Skeletal muscle tissue (tissue), 4 donors: ENCODE results near the gene NLRC3. TPM values are rescaled to one million over a fixed set of nuclear protein-coding genes. Genes with fewer than 3 reads are reported as not detected.
"Not testable (repeated sequence)": the region's sequence is repeated elsewhere in the genome, so short reads cannot be mapped to it uniquely, and the experiment has no call there.

Experiments used
- H3K27ac ChIP-seq: one replicate; pipeline ENCODE4 v1.7.0; 2013; ENCODE audit warnings: mild to moderate bottlenecking, low read depth, low read length, inconsistent platforms
- H3K27me3 ChIP-seq, 3 donors: one replicate each; pipeline ENCODE4 v1.7.0; 2013; ENCODE audit warnings: low read length in 3 of 3; ENCODE audit not compliant: control insufficient read depth in 3 of 3, insufficient read depth in 3 of 3
- H3K36me3 ChIP-seq, 3 donors: one replicate each; pipeline ENCODE4 v1.7.0; 2013; ENCODE audit warnings: low read length in 3 of 3; ENCODE audit not compliant: control insufficient read depth in 3 of 3, insufficient read depth in 3 of 3
- H3K4me1 ChIP-seq, 3 donors: one replicate each; pipeline ENCODE4 v1.7.0; 2013; ENCODE audit warnings: low read length in 3 of 3, mild to moderate bottlenecking in 3 of 3; ENCODE audit not compliant: control insufficient read depth in 3 of 3, insufficient read depth in 3 of 3
- H3K4me3 ChIP-seq, 3 donors: one replicate each; pipeline ENCODE4 v1.7.0; 2013; ENCODE audit warnings: low read length in 3 of 3
- H3K9ac ChIP-seq, 3 donors: one replicate each; pipeline ENCODE4 v1.7.0; 2013; ENCODE audit warnings: low read length in 3 of 3, mild to moderate bottlenecking in 3 of 3, moderate library complexity in 2 of 3, low read depth in 1 of 3
- H3K9me3 ChIP-seq, 3 donors: one replicate each; pipeline ENCODE4 v1.7.0; 2013; ENCODE audit warnings: low read length in 3 of 3; ENCODE audit not compliant: control insufficient read depth in 3 of 3
- total RNA-seq: library from RNA; depleted of rRNA; stranded (reverse); fragments of >200 nt; gene quantifications from one replicate; pipeline ENCODE4 v1.2.3, GENCODE V29; 2014
- donor health status: Osteomylitis.

NLRC3 gene
- total RNA-seq, 1 donor from 2014 or later, result 0.52 TPM

- H3K9me3 ChIP-seq, result no peaks in the 10 kb centered on the region
- H3K36me3 ChIP-seq, result peaks cover 0 to 2% (median 0%) of the 10 kb centered on the region in 3 donors
- peak overlapping the region; percentile 77 to 97 (median 90) for H3K4me3 ChIP-seq
- no peak overlapping the region for H3K27ac ChIP-seq
- H3K27me3 ChIP-seq, result no peaks in the 10 kb centered on the region
- peak overlapping the region in 1 of 3 donors; percentile 93 for H3K9ac ChIP-seq
- peaks cover 8 to 27% (median 17%) of the 10 kb centered on the region in 3 donors for H3K4me1 ChIP-seq
Observed at GRCh38 chr16:3609895-3610697, 32.9 kb upstream of the NLRC3 start.

DNA sequence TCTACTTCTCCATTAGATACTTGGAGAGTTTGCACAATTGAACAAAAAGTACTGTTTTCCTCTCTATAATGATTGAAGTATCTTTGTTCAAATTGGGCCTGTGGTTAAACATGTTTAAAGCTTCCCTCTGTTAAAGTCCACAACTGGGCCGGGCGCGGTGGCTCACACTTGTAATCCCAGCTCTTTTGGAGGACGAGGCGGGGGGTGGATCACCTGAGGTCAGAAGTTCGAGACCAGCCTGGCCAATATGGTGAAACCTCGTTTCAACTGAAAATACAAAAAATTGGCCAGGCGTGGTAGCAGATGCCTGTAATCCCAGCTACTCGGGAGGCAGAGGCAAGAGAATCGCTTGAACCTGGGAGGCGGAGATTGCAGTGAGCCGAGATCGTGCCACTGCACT, 31.8 kb upstream of the NLRC3 start:
- not testable (repeated sequence) for H3K27me3 ChIP-seq, H3K36me3 ChIP-seq, H3K27ac ChIP-seq, H3K4me3 ChIP-seq, H3K9me3 ChIP-seq, H3K9ac ChIP-seq
- H3K4me1 ChIP-seq, result peaks cover 8 to 27% (median 17%) of the 10 kb centered on the region in 3 donors

GRCh38 chr16:3608069-3608468, 30.9 kb upstream of the NLRC3 start:
- Histone ChIP-seq H3K4me1 (peaks cover 8 to 25% (median 16%) of the 10 kb centered on the region in 3 donors), H3K36me3 (peaks cover 3 to 7% (median 7%) of the 10 kb centered on the region in 3 donors), H3K9me3 (no peaks in the 10 kb centered on the region), H3K27ac (no peak overlapping the region), H3K9ac (no peak overlapping the region), H3K4me3 (no peak overlapping the region), H3K27me3 (no peaks in the 10 kb centered on the region)

DNA sequence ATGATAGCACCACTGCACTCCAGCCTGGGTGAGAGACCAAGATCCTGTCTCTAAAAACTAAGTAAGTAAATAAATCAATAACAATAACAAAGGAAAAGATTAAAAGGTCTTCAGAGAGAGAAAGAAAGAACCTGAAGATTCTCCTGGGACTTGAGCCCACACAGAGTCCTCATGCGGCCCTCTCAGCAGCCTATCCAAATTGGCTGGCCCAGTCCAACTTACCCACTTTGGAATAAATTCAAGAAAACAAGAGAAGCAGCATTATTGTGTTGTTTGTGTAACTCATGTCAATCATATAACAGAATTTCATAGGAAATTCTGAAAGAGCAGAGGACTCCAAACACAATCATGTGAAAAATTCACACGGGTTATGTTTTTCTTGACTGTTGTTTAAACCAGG, 30.4 kb upstream of the NLRC3 start:
- Histone ChIP-seq H3K27me3 (no peaks in the 10 kb centered on the region), H3K9me3 (no peaks in the 10 kb centered on the region), H3K4me1 (peaks cover 8 to 21% (median 12%) of the 10 kb centered on the region in 3 donors), H3K36me3 (peaks cover 5 to 10% (median 7%) of the 10 kb centered on the region in 3 donors), H3K9ac (no peak overlapping the region), H3K4me3 (no peak overlapping the region), H3K27ac (no peak overlapping the region)

GRCh38 chr16:3607161-3607560, 30.0 kb upstream of the NLRC3 start:
- Histone ChIP-seq H3K9ac (no peak overlapping the region), H3K9me3 (no peaks in the 10 kb centered on the region), H3K4me1 (peaks cover 8 to 18% (median 11%) of the 10 kb centered on the region in 3 donors), H3K27me3 (no peaks in the 10 kb centered on the region), H3K4me3 (no peak overlapping the region), H3K36me3 (peaks cover 10 to 14% (median 11%) of the 10 kb centered on the region in 3 donors), H3K27ac (no peak overlapping the region)

DNA sequence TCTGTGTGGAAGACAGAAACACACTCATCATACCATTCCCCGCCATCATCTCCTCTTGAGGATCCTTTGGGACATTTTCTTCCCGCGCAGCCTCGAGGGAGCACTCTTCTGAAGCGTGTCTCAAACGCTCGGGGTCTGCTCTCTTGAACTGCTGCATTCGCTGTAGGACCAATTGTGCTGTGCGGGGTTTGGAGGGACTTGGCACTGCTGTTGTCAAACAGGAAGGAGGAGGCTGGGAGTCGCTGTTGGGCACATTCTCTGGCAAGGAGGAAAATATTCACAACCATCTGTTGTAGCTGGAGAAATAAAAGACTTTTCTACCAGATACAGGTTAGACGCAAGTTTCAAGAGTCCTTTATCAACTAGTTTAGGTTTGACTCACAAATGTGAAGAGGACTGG, 29.2 kb upstream of the NLRC3 start:
- no peak overlapping the region for H3K27ac ChIP-seq
- H3K9ac ChIP-seq, result no peak overlapping the region
- no peak overlapping the region for H3K4me3 ChIP-seq
- no peaks in the 10 kb centered on the region for H3K27me3 ChIP-seq
- H3K4me1 ChIP-seq, result peaks cover 7 to 12% (median 8%) of the 10 kb centered on the region in 3 donors
- H3K9me3 ChIP-seq, result no peaks in the 10 kb centered on the region
- peaks cover 10 to 20% (median 17%) of the 10 kb centered on the region in 3 donors for H3K36me3 ChIP-seq

DNA sequence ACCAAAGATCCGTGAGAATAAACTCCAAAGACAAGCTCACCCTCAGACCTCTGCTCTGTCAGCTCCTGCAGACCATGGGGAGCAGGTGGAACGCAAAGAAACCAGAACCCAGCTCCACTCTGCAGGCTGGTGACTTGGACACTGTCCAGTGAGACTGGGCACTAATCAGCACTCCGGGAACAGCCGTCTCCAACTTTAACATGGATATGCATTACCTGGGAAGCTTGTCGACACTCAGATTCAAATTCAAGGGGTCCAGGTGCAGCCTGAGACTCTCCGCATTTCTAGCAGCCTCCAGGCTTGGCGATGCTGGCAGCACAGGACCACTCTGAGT, 25.1 kb upstream of the NLRC3 start:
- H3K9me3 ChIP-seq, result no peaks in the 10 kb centered on the region
- H3K4me3 ChIP-seq, result no peak overlapping the region
- no peaks in the 10 kb centered on the region for H3K4me1 ChIP-seq
- no peak overlapping the region for H3K27ac ChIP-seq
- no peak overlapping the region for H3K9ac ChIP-seq
- H3K36me3 ChIP-seq, result peaks cover 22 to 36% (median 34%) of the 10 kb centered on the region in 3 donors
- H3K27me3 ChIP-seq, result no peaks in the 10 kb centered on the region

GRCh38 chr16:3601614-3602319, 24.6 kb upstream of the NLRC3 start:
- H3K27me3 ChIP-seq, result no peaks in the 10 kb centered on the region
- H3K27ac ChIP-seq, result no peak overlapping the region
- no peaks in the 10 kb centered on the region for H3K9me3 ChIP-seq
- no peaks in the 10 kb centered on the region for H3K4me1 ChIP-seq
- no peak overlapping the region for H3K9ac ChIP-seq
- H3K36me3 ChIP-seq, result peaks cover 24 to 39% (median 34%) of the 10 kb centered on the region in 3 donors
- no peak overlapping the region for H3K4me3 ChIP-seq

GRCh38 chr16:3599922-3600321, 22.7 kb upstream of the NLRC3 start:
- H3K9me3 ChIP-seq, result no peaks in the 10 kb centered on the region
- H3K36me3 ChIP-seq, result peaks cover 25 to 39% (median 37%) of the 10 kb centered on the region in 3 donors
- no peaks in the 10 kb centered on the region for H3K4me1 ChIP-seq
- H3K9ac ChIP-seq, result no peak overlapping the region
- no peak overlapping the region for H3K4me3 ChIP-seq
- H3K27me3 ChIP-seq, result no peaks in the 10 kb centered on the region
- H3K27ac ChIP-seq, result no peak overlapping the region

DNA sequence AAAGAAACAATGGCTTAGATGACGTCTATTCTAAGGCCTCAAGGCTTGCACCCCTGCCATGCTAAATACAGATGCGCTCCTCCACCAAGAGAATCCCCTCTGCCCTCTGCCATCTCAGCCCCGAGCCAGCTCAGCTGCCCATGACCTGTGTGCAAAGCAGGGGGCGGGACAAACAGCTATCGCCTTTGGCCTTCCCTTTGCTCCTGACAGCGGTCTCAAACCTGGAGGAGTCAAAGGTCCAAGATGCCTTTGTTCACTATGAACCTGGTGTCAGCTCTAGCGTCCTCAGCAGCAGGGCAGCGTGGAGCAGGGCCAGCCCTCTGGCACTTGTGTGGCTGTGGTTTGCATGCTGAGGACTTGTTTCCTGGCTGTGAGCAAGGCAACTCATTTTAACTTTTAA, 21.9 kb upstream of the NLRC3 start:
- peaks cover 27 to 45% (median 44%) of the 10 kb centered on the region in 3 donors for H3K36me3 ChIP-seq
- H3K27me3 ChIP-seq, result no peaks in the 10 kb centered on the region
- H3K4me1 ChIP-seq, result no peaks in the 10 kb centered on the region
- no peak overlapping the region for H3K9ac ChIP-seq
- H3K4me3 ChIP-seq, result no peak overlapping the region
- no peak overlapping the region for H3K27ac ChIP-seq
- H3K9me3 ChIP-seq, result no peaks in the 10 kb centered on the region
